Small intestine (tissue), 7 donors: Measurements from ENCODE around the gene GRAMD1B. TPM values are rescaled to one million over a fixed set of nuclear protein-coding genes. Genes with fewer than 3 reads are reported as not detected.
"Not testable (repeated sequence)": the region's sequence is repeated elsewhere in the genome, so short reads cannot be mapped to it uniquely, and the experiment has no call there.

ENCODE experiments used
- DNase-seq, 2 donors: peaks; one replicate each; pipeline versions ENCODE4 v3.0.0 to v3.0.0-alpha.2; 2013
- FAIRE-seq: peaks from 2 replicates; lab custom pipeline; 2012; peaks lifted over from hg19 to GRCh38; lab: Jason Lieb, UNC
- H3K27ac ChIP-seq, 3 donors: one replicate each; pipeline ENCODE4 v1.5.1; 2013; ENCODE audit warnings: low read length in 2 of 3, mild to moderate bottlenecking in 2 of 3, control low read depth in 1 of 3, inconsistent platforms in 1 of 3, low read depth in 1 of 3, moderate library complexity in 1 of 3
- H3K27me3 ChIP-seq, 3 donors: one replicate each; pipeline ENCODE4 v1.6.1; 2013; ENCODE audit warnings: low read length in 3 of 3, inconsistent platforms in 1 of 3; ENCODE audit not compliant: control insufficient read depth in 3 of 3, insufficient read depth in 3 of 3
- H3K36me3 ChIP-seq, 3 donors: one replicate each; pipeline ENCODE4 v1.6.1; 2013; ENCODE audit warnings: low read length in 3 of 3, inconsistent platforms in 1 of 3, low read depth in 1 of 3, mild to moderate bottlenecking in 1 of 3, moderate library complexity in 1 of 3; ENCODE audit not compliant: control insufficient read depth in 3 of 3, insufficient read depth in 2 of 3
- H3K4me1 ChIP-seq, 3 donors: one replicate each; pipeline ENCODE4 v1.6.1; 2013; ENCODE audit warnings: low read length in 2 of 3, inconsistent platforms in 1 of 3, low read depth in 1 of 3, mild to moderate bottlenecking in 1 of 3, moderate library complexity in 1 of 3; ENCODE audit not compliant: control insufficient read depth in 3 of 3, insufficient read depth in 2 of 3
- H3K4me3 ChIP-seq, 3 donors: one replicate each; pipeline ENCODE4 v1.5.1; 2013; ENCODE audit warnings: low read length in 3 of 3, control low read depth in 1 of 3, inconsistent platforms in 1 of 3, low read depth in 1 of 3, mild to moderate bottlenecking in 1 of 3, moderate library complexity in 1 of 3
- H3K9me3 ChIP-seq, 2 donors: one replicate each; pipeline ENCODE4 v1.6.1; 2013; ENCODE audit warnings: low read depth in 1 of 2, low read length in 1 of 2; ENCODE audit not compliant: control insufficient read depth in 2 of 2, insufficient read depth in 1 of 2
- WGBS, 3 donors: extraction: QIAGEN DNeasy Blood & Tissue Kit; methylation state at CpG; one replicate each; pipeline ENCODE4 v1.1.7; 2013; 5-methylcytosine and 5-hydroxymethylcytosine counted together
- polyA plus RNA-seq, 4 donors: library from polyadenylated mRNA; stranded (reverse) in 3 of 4; unstranded in 1 of 4; fragments of 200-250 nt in 3 of 4; fragments of 120-200 nt in 1 of 4; gene quantifications; one replicate each; pipeline versions ENCODE4 v1.2.1 to v1.2.3, GENCODE V29; 2013
- donor health status: healthy with polysubstance abuse.
- donor health status: control.
- donor health status: control.
- donor health status: Bipolar disorder and iron deficiency.
- donor health status: healthy.

Gene GRAMD1B
- polyA plus RNA-seq, 4 donors: 37.8 to 75.6 (median 57.7) TPM

- not testable (repeated sequence) for H3K4me3 ChIP-seq, H3K27ac ChIP-seq, FAIRE-seq, H3K9me3 ChIP-seq, H3K27me3 ChIP-seq, H3K4me1 ChIP-seq, H3K36me3 ChIP-seq
- DNase-seq: peak in 1 of 2 donors; percentile 5
- WGBS, 3 donors: 19 to 32% (median 22%) methylated on average over 3 of the region's 3 CpGs
Measured at GRCh38 chr11:123659965-123660364, 229.9 kb downstream of the GRAMD1B start.

DNA sequence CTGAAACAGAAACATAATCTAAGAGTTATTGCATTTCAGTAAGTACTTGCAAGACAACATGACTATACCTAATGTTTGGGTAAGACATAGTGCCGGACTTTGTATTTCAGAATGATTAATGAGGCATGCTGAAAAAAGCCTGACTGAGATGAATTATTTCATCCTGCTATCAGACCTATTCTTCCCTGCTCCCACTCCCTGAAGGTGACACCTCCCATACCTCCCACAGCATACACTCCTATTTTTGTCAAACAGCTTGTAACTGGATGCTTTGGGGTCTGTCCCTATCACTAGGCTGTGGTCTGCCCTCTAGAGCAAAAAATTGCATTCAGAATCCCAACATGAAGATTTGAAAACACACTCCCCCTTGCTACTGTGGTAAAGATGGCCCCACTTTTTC, 235.2 kb downstream of the GRAMD1B start:
- Histone ChIP-seq H3K27ac (peak overlapping the region in 1 of 3 donors; percentile 40), H3K27me3 (no peaks in the 10 kb centered on the region), H3K36me3 (no peaks in the 10 kb centered on the region), H3K4me3 (no peak overlapping the region), H3K4me1 (peaks cover 0 to 13% (median 0%) of the 10 kb centered on the region in 3 donors), H3K9me3 (peaks cover 0 to 4% of the 10 kb centered on the region in 2 donors)
- 24 to 53% (median 45%) methylated on average over 1 of the region's 1 CpG for WGBS, 3 donors
- no peak for FAIRE-seq
- DNase-seq: peak in 1 of 2 donors; percentile 30

DNA sequence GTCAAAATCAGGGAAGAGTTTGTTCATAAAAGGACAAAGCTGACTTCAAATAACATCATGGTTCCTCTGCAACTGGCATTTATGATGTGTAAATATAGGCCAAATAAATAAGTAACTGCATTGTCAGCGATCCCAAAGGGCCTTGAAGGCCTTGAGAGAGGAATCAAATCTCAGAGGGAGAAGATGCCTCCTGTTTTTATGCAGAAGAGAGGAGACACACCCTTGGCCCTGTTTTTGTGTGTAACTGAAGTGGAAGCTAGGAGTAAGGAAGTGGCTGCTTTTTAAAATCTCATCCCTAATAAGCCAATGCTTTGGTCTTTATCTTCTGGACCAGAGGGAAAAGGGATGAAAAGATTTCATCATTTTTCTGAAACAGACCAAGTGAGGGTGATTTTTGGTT, 240.0 kb downstream of the GRAMD1B start:
- FAIRE-seq (no peak), DNase-seq (no peak)
- Histone ChIP-seq H3K4me3 (no peak overlapping the region), H3K27ac (no peak overlapping the region), H3K36me3 (no peaks in the 10 kb centered on the region), H3K9me3 (no peaks in the 10 kb centered on the region), H3K4me1 (peaks cover 0 to 10% (median 0%) of the 10 kb centered on the region in 3 donors), H3K27me3 (peaks cover 0 to 1% (median 0%) of the 10 kb centered on the region in 3 donors)
- WGBS, 3 donors: 24 to 52% (median 25%) methylated on average over 1 of the region's 1 CpG

DNA sequence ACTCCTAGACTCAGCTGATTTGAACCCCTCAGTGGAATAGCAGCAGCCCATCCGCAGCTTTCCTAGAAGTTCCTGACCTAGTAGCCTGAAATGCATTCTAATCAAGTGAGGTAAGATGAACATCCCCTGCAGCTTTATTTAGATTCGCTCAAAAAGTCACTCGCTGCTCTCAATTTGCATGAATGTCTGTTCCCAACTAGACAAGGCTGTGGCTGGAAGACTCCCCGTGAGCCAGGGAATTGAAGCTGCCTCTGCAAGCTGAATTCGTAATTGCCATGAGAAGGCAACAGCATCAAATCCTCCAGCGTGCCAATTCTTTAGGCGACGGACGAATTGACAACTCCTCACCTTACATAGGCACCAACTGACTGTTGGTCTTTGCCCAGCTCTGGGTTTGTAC, 241.5 kb downstream of the GRAMD1B start:
- DNase-seq (no peak), FAIRE-seq (no peak)
- no peaks in the 10 kb centered on the region for H3K4me1 ChIP-seq
- WGBS, 3 donors: 73 to 89% (median 83%) methylated on average over 9 of the region's 9 CpGs
- no peak overlapping the region for H3K27ac ChIP-seq
- H3K27me3 ChIP-seq: peaks cover 0 to 4% (median 0%) of the 10 kb centered on the region in 3 donors
- no peak overlapping the region for H3K4me3 ChIP-seq
- no peaks in the 10 kb centered on the region for H3K36me3 ChIP-seq
- H3K9me3 ChIP-seq: no peaks in the 10 kb centered on the region

- no peak for FAIRE-seq
- H3K9me3 ChIP-seq: no peaks in the 10 kb centered on the region
- no peaks in the 10 kb centered on the region for H3K4me1 ChIP-seq
- H3K36me3 ChIP-seq: no peaks in the 10 kb centered on the region
- H3K27me3 ChIP-seq: peaks cover 0 to 4% (median 0%) of the 10 kb centered on the region in 3 donors
- no peak overlapping the region for H3K4me3 ChIP-seq
- DNase-seq: no peak
- H3K27ac ChIP-seq: no peak overlapping the region
- WGBS, 3 donors: 76 to 88% (median 77%) methylated on average over 5 of the region's 5 CpGs
Measured at GRCh38 chr11:123672568-123672967, 242.5 kb downstream of the GRAMD1B start.

GRCh38 chr11:123674297-123674696, 244.2 kb downstream of the GRAMD1B start:
- peaks cover 0 to 4% (median 0%) of the 10 kb centered on the region in 3 donors for H3K27me3 ChIP-seq
- no peak for FAIRE-seq

More at GRCh38 chr11:123674297-123674696, 244.2 kb downstream of the GRAMD1B start:
- no peaks in the 10 kb centered on the region for H3K4me1 ChIP-seq
- no peak for DNase-seq
- H3K4me3 ChIP-seq: no peak overlapping the region
- WGBS, 3 donors: 45 to 70% (median 50%) methylated on average over 2 of the region's 2 CpGs
- H3K9me3 ChIP-seq: no peaks in the 10 kb centered on the region
- H3K27ac ChIP-seq: no peak overlapping the region
- H3K36me3 ChIP-seq: no peaks in the 10 kb centered on the region

Other genes with a start within 250 kb of the GRAMD1B start
- 10 to 100 TPM in 1 of 4 donors, 1 to 10 TPM in 2, under 1 TPM in 1; 0.22 to 12.2 (median 5.9) TPM for gene CLMP, start 235.0 kb upstream of the GRAMD1B start, polyA plus RNA-seq
- gene SCN3B, start 224.4 kb downstream of the GRAMD1B start, polyA plus RNA-seq: 1 to 10 TPM in 2 of 4 donors, under 1 TPM in 2; under 0.01 to 2.6 (median 0.93) TPM